Upper lobe of right lung (tissue), 1 donor: Measurements from ENCODE around the gene ZBTB7C. TPM values are rescaled to one million over a fixed set of nuclear protein-coding genes. Genes with fewer than 3 reads are reported as not detected.

Experiments
- ATAC-seq: fragments of 200-7000 bp; cut with Tn5 transposase; one replicate; pipeline ENCODE4 v1.9.1; 2020; ENCODE audit warnings: mild to moderate bottlenecking, moderate library complexity
- DNase-seq: peaks from one replicate; pipeline ENCODE4 v3.0.0-alpha.2; 2020
- H3K27ac ChIP-seq: fragments of 200-600 bp; one replicate; pipeline ENCODE4 v1.8.0; 2022
- H3K27me3 ChIP-seq: fragments of 200-600 bp; one replicate; pipeline ENCODE4 v1.8.0; 2022; ENCODE audit warnings: mild to moderate bottlenecking
- H3K36me3 ChIP-seq: fragments of 200-600 bp; one replicate; pipeline ENCODE4 v1.8.0; 2022
- H3K4me1 ChIP-seq: fragments of 200-600 bp; one replicate; pipeline ENCODE4 v1.8.0; 2022
- H3K4me3 ChIP-seq: fragments of 200-600 bp; one replicate; pipeline ENCODE4 v1.8.0; 2022; ENCODE audit warnings: mild to moderate bottlenecking
- H3K9me3 ChIP-seq: fragments of 200-600 bp; one replicate; pipeline ENCODE4 v1.8.0; 2022
- CTCF ChIP-seq: fragments of 200-600 bp; IDR thresholded peaks from one replicate; pipeline ENCODE4 v1.8.0; 2022; ENCODE audit warnings: antibody characterized with exemption
- intact Hi-C: fragments of 100-400 bp; cut with DNase I; formaldehyde crosslinking; loops from one replicate; pipeline ENCODE4 v1.11.0; 2022
- total RNA-seq: library from RNA; stranded (reverse); fragmentation: NEBNext Ultra II Directional; extraction: Animal tissue kit (Norgen Biotek cat#: 25700); gene quantifications from one replicate; pipeline ENCODE4 v1.2.1, GENCODE V29; 2021
- donor health status: DM: no; HTN: yes; CAD: no; lungs with severe emphysema.

Gene ZBTB7C
- total RNA-seq, 1 donor from 2014 or later: 17.7 TPM

DNA sequence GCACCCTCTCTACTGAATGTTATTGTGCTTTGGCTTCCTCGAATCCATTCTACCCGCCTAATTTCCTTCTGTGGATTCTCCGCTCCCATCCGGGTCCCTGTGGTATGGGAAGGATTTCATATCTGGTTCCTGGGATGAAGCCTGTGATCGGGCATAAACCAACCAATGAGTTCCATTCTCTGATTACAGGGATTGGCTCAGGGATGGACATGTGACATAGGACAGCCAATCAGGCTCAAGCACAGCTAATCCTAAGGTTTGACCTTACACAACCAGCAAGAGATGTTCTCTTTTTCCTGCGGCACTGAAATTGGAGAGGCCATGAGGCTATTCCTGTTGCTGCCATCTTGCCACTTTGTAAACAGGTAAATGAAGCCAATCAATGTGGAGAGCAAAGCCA lies 310.6 kb downstream of the ZBTB7C start:
- Histone ChIP-seq H3K9me3 (no peaks in the 10 kb centered on the region), H3K27ac (no peak overlapping the region), H3K36me3 (no peaks in the 10 kb centered on the region), H3K4me1 (no peaks in the 10 kb centered on the region), H3K4me3 (no peak overlapping the region), H3K27me3 (no peaks in the 10 kb centered on the region)
- TF ChIP-seq CTCF: no peak
- intact Hi-C loops: no loop called here
- ATAC-seq: no peak
- no peak for DNase-seq

DNA sequence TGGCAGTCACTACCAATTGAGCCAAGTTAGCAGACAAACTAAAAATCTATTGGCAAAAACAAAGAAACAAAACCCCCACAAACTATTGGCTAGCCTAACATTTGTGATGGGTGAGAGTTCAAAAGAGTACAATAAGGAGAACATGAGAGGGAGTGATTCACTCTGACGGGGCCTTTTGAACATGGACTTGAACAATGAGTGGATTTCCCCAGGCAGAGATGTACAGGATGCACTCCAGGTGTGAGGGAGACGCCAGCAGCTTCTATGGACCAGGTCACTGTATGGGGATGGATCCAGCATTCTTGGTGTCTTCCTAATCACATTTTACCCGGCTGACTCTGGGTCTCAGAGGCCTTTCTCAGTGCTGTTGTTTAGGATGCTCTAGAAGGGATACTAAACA lies 311.2 kb downstream of the ZBTB7C start:
- Histone ChIP-seq H3K27ac (no peak overlapping the region), H3K9me3 (no peaks in the 10 kb centered on the region), H3K36me3 (no peaks in the 10 kb centered on the region), H3K4me1 (no peaks in the 10 kb centered on the region), H3K4me3 (no peak overlapping the region), H3K27me3 (no peaks in the 10 kb centered on the region)
- DNase-seq (no peak), ATAC-seq (no peak)
- intact Hi-C loops: no loop called here
- TF ChIP-seq CTCF: no peak

DNA sequence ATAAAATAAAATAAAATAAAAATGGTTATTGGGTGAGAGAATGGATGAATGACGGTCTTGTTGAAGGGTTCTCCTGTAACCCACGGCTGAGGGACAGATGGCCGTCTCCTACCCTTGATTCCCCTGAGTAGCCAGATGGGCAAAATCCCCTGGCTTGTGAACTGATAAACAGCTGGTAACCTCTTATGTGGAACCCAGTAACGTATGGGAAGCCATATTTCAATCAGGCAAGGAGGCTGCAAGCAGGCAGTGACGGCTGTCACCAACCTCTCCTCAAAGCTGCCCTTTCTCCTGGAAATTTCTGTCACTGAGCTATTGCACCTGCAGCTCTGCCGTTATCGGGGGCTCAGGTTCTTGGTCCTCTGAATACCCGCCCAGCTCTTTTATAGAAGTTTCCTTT lies 313.5 kb downstream of the ZBTB7C start:
- no peak for ATAC-seq
- Histone ChIP-seq H3K4me1 (no peaks in the 10 kb centered on the region), H3K27me3 (no peaks in the 10 kb centered on the region), H3K36me3 (no peaks in the 10 kb centered on the region), H3K4me3 (no peak overlapping the region), H3K27ac (no peak overlapping the region), H3K9me3 (no peaks in the 10 kb centered on the region)
- intact Hi-C loops: no loop called here
- no peak for DNase-seq
- no peak for TF ChIP-seq CTCF

DNA sequence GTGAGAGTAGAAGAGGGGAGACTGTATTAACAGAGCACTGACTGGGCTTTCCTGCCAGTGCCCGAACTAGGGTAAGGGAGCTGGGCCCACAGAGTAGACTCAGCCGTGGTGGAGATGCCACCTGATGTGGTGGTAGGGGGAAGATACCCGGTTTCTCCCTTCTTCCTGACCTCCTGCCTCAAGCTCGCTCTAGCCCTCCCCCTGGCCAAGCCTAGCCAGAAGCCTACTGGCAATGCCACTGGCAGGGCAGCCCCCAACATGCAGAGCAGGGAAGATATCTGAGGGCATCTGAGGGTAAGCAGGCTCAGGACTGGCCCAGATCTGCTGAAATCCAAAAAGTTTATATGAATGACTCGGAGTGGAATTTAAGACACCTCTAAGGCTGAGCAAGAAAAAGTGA lies 316.1 kb downstream of the ZBTB7C start:
- DNase-seq (no peak), ATAC-seq (no peak)

DNA sequence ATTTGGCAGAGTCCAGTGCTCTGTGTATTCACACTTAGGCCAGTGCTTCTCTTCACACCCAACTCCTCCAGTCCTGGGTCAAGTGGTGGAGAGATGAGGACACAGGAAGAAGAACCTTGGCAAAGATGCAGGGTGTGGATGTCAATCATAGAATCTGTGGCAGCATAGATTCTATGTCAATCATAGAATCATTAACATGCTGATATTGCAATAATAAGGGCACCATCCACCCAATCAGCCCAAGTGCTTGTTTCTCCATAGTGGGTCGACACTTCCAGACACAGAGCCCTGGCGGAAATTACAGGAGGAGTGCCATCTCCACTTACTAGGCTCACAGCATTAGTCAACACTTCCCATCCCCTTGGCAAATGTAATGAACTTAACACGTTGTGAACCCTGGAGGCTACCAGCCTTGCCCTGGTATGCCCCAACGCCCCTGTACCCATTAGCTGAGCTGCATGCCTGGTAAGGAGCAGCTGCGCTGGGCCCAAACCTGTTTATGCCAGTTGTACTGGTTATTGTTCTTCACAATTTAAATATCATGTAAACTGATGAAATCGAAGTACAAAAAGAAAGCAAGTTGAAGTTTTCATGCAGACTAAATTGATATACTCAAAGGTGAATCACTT lies 317.2 kb downstream of the ZBTB7C start:
- Histone ChIP-seq H3K27ac (no peak overlapping the region), H3K4me1 (no peaks in the 10 kb centered on the region), H3K4me3 (no peak overlapping the region), H3K27me3 (no peaks in the 10 kb centered on the region), H3K36me3 (no peaks in the 10 kb centered on the region), H3K9me3 (no peaks in the 10 kb centered on the region)
- DNase-seq (no peak), ATAC-seq (no peak)
- TF ChIP-seq CTCF: no peak
- intact Hi-C loops: no loop called here

More for the DNA sequence above, 316.1 kb downstream of the ZBTB7C start:
- Histone ChIP-seq H3K4me1 (no peaks in the 10 kb centered on the region), H3K4me3 (no peak overlapping the region), H3K36me3 (no peaks in the 10 kb centered on the region), H3K9me3 (no peaks in the 10 kb centered on the region), H3K27ac (no peak overlapping the region), H3K27me3 (no peaks in the 10 kb centered on the region)
- TF ChIP-seq CTCF: no peak
- intact Hi-C loops: no loop called here

DNA sequence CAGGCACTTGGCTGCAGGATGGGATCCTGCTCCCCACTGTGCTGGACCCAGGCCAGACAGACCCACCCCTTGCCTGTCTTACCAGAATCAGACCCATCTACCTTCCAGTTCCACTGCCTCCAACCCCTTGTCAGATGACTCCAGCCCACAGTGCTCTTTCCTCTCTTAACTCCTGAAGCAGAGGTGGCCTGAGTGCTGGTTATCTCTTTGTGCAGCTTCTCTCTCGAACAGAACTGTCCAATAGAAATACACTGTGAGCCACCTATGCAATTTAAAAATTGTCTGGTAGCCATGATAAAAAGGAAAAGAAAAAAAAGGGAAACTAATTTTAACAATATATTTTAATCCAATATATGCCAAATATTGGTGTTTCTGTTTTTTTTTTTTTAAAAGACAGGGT lies 318.5 kb downstream of the ZBTB7C start:
- Histone ChIP-seq H3K36me3 (no peaks in the 10 kb centered on the region), H3K9me3 (no peaks in the 10 kb centered on the region), H3K4me3 (no peak overlapping the region), H3K27me3 (no peaks in the 10 kb centered on the region), H3K27ac (no peak overlapping the region), H3K4me1 (no peaks in the 10 kb centered on the region)
- intact Hi-C loops: no loop called here
- no peak for TF ChIP-seq CTCF
- DNase-seq (no peak), ATAC-seq (no peak)
